GM20000 (cell line): ENCODE results near the gene MTM1.
A peak's percentile ranks its signal among the peaks of the same experiment; 100 is the strongest.

Experiments
- DNase-seq: peaks from one replicate; pipeline ENCODE4 v3.0.0; 2012; ENCODE audit warnings: low spot score
- CTCF ChIP-seq: IDR thresholded peaks from 2 replicates; pipeline ENCODE4 v1.5.1; 2012; ENCODE audit warnings: mild to moderate bottlenecking, control low read depth; ENCODE audit errors: extremely low read depth, missing control alignments

Gene MTM1

GRCh38 chrX:150581093-150581775 is 12.8 kb downstream of the MTM1 start:
- no peak for DNase-seq
- no peak for TF ChIP-seq CTCF

- TF ChIP-seq CTCF = no peak
- DNase-seq = no peak
Observed at GRCh38 chrX:150582338-150582948, 14.0 kb downstream of the MTM1 start.

- DNase-seq = peak; percentile 7
- TF ChIP-seq CTCF = no peak
Observed at GRCh38 chrX:150587585-150588503, 19.4 kb downstream of the MTM1 start.

- TF ChIP-seq CTCF = no peak
- DNase-seq = no peak
Observed at GRCh38 chrX:150594584-150594983, 26.2 kb downstream of the MTM1 start.

GRCh38 chrX:150599226-150599625 is 30.8 kb downstream of the MTM1 start:
- no peak for TF ChIP-seq CTCF
- no peak for DNase-seq

- TF ChIP-seq CTCF = no peak
- no peak for DNase-seq
Observed at GRCh38 chrX:150602296-150602695, 33.9 kb downstream of the MTM1 start.

- no peak for DNase-seq
- no peak for TF ChIP-seq CTCF
Observed at GRCh38 chrX:150602743-150603142, 34.3 kb downstream of the MTM1 start.
